Right hindlimb (tissue), 1 donor: Measurements from ENCODE around the gene ELOF1.
A peak's percentile ranks its signal among the peaks of the same experiment; 100 is the strongest.
"Not testable (repeated sequence)": the region's sequence is repeated elsewhere in the genome, so short reads cannot be mapped to it uniquely, and the experiment has no call there.

Source experiments
- DNase-seq: peaks from one replicate; pipeline ENCODE4 v3.0.0-alpha.2; 2018

Gene ELOF1

DNA sequence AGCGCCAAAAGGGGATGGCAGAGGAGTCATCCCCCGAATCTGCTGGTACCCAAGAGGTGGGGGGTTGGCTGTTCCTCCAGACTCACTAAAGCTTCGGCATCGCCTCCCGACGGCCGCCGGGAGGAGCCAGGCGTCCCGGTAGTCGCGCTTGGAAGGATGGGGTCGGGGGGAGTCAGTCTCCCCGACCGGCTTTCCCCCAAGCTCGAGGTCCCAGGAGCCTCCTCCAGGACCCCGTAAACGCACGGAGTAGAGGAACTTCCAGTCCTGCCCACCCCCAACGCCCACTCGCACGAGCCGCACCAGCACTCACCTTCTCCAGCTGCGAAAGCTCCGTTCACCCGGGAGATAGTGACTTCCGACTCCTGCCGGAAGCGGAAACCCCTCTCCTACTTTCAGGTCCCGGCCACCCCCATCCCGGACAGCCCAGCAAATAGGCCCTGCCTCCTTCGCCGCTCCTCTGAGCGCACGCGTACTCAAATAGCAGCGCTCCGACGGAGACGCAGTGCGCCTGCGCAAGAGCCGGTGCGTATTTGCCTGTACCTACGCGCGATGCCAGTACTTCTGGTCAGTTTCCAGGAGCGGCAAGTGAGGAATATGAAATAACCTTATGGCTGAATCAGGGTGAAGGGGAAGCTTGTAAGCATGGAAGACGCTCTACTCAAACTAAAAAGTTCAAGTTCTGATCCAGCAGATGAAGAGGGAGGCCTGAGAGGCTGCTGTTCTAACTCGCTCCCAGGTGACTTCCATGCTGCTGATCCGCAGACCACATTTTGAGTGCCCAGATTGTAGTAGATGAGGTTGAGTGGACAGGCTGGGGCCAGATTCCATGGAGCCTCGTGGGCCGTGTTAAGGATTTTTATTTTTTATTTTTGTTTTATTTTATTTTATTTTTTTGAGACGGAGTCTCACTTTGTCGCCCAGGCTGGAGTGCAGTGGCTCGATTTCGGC, at the start of gene ELOF1:
Gene ELOF1, minus strand, starts transcription at position 350 of the 948 bp plus-strand sequence. CDS start 4,883 bp downstream, outside the sequence.
- peak; percentile 98 for DNase-seq

DNA sequence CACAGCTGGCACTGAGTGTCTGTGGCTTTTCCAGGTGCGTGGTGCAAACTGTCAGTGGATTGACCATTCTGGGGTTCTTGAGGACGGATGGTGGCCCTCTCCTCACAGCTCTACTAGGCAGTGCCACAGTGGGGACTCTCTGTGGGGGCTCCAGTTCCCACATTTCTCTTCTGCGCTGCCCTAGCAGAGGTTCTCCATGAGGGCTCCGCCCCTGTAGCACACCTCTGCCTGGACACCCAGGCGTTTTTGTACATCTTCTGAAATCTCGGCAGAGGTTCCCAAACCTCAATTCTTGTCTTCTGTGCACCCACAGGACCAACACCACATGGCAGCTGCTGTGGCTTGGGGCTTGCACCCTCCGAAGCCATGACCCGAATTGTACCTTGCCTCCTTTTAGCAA, 47.5 kb upstream of the ELOF1 start:
- DNase-seq, result no peak

DNA sequence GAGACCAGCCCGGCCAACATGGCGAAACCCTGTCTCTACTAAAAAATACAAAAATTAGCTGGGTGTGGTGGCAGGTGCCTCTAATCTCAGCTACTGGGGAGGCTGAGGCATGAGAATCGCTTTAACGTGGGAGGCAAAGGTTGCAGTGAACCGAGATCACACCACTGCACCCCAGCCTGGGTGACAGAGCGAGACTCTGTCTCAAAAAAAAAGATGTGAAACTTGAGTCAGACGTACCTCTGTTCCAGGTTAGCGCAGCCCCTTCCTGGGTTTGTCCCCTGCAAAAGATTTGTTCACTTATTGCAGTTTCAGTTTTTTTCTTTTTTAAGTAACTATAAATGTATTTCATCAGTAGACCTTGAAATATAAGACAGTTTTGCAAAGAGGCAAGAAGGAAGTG, 40.7 kb upstream of the ELOF1 start:
- not testable (repeated sequence) for DNase-seq

- DNase-seq, result no peak
Observed at GRCh38 chr19:11598746-11599145, 39.7 kb upstream of the ELOF1 start.

DNA sequence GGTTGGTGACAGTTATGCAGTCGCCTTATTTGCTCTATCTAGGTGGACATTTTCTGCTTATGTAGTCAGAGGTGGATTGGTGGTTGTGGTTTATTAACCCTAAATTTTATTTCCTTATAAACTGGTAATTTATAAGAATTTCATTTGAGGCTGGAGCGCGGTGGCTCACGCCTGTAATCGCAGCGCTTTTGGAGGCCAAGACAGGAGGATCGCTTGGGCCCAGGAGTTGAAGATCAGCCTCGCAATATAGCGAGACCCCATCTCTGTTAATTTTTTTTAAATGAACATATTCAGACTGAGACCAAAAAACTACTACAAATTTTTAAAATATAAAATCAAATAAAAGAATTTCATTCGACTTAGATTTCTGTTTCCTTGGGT, 39.1 kb upstream of the ELOF1 start:
- no peak for DNase-seq

- DNase-seq, result peak; percentile 99
Observed at GRCh38 chr19:11597202-11598102, 38.4 kb upstream of the ELOF1 start, which contains the start of gene ZNF627. ZNF627 (plus strand) TSS chr19:11597483; CDS start chr19:11597628, 145 bp downstream.

- no peak for DNase-seq
Observed at GRCh38 chr19:11596156-11596555, 37.1 kb upstream of the ELOF1 start.

DNA sequence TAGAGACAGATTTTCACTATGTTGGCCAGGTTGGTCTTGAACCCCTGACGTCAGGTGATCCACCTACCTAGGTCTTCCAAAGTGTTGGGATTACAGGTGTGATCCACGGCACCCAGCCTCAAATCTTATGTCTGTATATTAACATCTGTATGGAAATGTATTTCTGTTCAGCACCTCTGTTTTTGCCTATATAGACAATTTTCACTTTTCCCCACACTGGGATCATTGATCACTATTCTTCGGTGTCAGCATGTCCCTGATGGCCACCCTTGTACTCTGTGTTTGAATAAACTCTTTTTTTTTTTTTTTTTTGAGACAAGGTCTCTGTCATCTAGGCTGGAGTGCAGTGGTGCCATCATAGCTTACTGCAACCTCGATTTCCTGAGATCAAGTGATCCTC, 35.1 kb upstream of the ELOF1 start:
- no peak for DNase-seq

DNA sequence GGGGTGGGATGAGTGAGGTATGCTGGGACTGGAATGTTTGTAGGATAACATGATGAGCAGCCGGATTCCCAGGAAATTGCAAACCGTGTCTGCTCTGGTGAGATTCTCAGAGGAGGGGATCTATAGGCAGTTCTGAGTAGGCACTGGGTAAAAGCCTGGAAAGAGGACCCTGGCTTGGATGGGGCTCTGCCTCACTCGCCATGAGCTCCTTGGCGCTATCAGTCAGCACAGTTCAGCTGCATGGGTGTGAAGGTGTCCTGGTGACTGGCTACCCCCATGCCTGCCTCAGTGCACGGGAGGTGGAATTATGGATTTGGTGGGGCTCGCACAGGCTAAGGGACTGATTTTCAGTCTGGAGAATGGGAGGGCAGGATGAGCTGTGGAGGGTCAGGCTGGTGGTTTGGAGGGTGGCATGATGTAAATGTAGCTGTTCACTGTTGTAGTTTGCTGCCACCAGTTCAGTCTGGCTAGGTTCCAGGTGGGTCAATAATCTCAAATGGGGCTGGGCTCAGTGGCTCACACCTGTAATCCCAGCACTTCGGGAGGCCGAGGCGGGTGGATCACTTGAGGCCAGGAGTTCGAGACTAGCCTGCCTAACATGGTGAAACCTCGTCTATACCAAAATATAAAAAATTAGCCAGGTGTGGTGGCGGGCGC, 29.1 kb upstream of the ELOF1 start:
- DNase-seq, result no peak

DNA sequence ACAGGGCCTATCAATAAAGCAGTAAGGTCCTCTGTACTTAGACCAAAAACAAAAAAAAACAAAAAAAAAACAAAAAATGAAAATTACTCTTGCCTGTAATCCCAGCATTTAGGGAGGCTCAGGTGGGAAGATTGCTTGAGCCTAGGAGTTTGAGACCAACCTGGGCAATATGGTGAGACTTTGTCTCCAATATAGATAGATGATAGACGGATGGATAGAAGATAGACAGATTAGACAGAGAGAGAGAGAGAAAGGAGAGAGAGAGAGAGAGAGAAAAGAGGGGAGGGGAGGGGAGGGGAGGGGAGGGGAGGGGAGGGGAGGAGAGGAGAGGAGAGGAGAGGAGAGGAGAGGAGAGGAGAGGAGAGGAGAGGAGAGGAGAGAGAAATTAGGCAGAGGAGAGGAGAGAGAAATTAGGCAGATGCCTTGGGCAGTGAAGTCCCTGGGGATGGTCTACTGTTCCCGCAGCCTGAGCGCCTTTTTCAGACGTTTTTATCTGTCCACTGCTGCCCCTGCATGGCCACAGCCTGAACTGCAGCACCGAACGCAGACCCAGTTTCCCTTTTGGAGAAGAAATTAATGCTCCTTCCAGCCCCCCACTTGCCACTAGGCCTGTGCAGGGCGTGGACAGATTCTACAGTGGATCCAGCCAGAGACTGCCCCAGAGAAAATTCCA, 28.4 kb upstream of the ELOF1 start:
- peak; percentile 73 for DNase-seq

DNA sequence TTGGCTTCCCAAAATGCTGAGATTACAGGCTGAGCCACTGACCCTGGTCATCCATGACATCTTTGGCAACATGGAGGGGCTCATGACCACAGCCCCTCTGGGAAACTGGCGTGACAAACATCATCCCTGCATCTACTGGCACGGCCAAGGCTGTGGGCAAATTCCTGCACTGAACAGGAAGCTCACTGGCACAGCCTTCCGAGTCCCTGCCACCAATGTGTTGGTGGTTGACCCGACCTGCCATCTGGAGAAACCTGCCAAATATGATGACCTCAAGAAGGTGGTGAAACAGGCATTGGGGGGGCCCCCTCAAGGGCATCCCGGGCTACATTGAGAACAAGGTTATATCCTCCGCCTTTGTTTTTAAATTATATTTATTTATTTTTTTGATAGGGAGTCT, 27.3 kb upstream of the ELOF1 start:
- no peak for DNase-seq

GRCh38 chr19:11581740-11582139, 22.7 kb upstream of the ELOF1 start:
- no peak for DNase-seq

GRCh38 chr19:11580116-11580515, 21.1 kb upstream of the ELOF1 start:
- DNase-seq, result no peak

DNA sequence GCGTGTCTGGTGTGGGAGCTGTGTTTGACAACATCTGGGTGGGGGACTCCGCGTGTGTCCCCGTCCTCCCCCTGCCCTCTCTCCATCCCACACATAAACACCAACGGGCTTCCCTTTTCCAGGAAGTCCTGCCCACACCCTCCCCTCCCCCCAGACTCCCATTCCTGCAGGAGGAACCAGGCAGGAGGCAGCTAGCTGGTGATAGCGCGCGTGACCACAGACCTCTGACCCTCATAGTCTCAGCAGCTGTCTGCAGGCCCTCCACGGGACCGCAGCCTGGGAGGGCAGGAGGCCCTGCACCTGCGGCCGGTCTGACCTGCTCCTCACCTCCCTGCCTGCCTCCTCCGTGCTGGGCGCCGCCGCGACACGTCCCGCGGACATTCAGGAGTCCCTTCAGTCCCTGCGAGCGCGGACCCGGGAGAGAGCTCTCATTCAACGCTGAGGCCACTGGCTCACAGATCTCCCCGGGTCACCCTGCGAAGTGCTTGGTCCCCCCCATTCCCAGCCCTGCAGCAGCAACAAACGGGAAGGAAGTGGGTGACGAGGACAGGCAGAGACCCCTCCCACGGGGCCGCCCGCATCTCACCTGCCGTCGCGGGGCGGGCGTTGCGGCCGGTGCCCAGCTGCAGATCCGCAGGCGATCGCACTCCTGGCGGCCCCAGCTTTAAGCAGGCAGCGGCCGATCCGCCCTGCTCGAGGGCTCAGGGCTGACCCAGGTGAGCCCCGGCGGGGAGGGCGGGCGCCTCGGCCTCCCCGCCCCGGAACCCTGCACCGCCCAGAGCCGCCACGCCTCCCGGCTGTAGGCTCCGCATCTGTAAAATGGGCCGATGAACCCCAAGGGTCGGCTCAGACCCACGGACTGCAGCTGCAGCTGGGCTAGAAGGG, 19.5 kb upstream of the ELOF1 start:
- DNase-seq, result no peak

DNA sequence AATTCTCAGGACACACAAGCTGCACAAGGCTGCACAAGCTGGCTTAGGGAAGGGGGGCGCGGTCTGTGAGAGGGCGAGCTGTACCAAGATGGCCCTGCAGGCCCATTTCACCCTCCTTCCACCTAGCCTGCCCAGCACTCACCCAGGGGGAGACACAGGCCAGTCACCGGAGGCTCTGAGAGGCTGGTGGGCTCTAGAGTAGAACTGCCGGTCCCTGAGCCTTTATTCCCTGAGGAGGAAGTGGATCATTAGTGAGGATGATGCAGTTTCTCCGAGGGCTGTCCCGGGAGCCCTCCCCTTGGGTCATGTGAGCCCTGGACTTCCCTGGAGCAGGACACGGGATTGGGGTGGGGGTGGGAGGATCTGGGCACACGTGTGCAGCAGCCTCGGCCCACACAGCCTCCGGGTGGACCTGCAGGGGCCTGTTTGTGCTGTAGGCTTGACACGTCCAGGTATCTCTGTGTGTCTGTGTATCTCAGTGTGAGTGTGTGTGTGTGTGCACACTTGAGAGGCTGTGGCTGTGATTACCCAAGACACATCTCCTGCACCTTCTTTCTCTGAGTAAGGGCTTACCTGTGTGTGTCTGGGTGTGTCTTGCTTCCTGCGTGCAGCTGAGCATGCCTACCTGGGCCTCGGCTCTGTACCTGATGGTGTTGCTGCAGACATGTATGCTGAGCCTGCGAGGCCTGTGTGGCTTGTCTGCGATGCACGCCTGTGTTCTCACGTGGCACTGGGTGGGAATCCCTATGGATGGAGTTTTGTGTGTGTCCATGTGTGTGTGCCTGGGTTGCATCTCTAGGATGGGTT, 18.6 kb upstream of the ELOF1 start, which contains the start of gene ACP5:
Gene ACP5, minus strand, starts transcription at position 195 of the 807 bp plus-strand sequence. CDS start 328 bp downstream, outside the sequence.
- no peak for DNase-seq

GRCh38 chr19:11576227-11576626, 17.2 kb upstream of the ELOF1 start:
- no peak for DNase-seq

GRCh38 chr19:11574689-11575088, 15.7 kb upstream of the ELOF1 start:
- no peak for DNase-seq

- not testable (repeated sequence) for DNase-seq
Observed at GRCh38 chr19:11573763-11574162, 14.7 kb upstream of the ELOF1 start.

DNA sequence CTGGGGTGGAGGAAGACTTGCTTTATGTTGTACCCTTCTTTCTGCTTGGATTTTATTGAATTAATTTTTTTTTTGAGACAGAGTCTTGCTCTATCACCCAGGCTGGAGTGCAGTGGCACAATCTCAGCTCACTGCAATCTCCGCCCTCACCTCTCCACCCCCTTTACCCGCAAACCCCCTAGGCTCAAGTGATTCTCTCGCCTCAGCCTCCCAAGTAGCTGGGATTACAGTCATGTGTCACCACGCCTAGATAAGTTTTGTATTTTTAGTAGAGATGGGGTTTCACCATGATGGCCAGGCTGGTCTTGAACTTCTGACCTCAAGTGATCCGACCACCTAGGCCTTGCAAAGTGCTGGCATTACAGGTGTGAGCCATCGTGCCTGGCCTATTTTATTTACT, 14.3 kb upstream of the ELOF1 start:
- DNase-seq, result not testable (repeated sequence)

DNA sequence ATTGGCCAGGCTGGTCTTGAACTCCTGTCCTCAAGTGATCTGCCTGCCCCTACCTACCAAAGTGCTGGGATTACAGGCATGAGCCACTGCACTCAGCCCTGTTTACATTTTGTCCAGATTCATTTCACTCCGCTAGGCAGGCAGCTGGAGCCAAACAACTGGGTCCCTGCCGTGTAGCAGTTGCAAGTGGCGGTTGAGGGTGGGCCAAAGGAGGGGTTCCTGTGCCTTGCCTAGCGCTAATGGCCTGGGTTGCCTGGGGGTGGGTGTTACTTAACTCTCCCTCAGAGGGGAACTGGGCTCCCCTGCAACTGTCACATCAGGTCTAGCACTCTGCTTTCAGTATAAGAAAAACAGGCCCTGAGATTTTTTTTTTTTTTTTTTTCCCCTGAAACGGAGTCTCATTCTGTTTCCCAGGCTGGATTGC, 11.0 kb upstream of the ELOF1 start:
- DNase-seq, result no peak
